ENCODE measurements around the gene TRPM2.

Gene TRPM2

GRCh38 chr21:44433791-44434567 lies 80.6 kb downstream of the TRPM2 start:
- DNase-seq: no peak

- no peak for DNase-seq
These were observed 81.1 kb downstream of the TRPM2 start for GRCh38 chr21:44434568-44434925.

GRCh38 chr21:44434936-44435635 lies 81.7 kb downstream of the TRPM2 start:
- DNase-seq: no peak

GRCh38 chr21:44436111-44436611 lies 82.7 kb downstream of the TRPM2 start:
- DNase-seq: no peak

- DNase-seq: no peak
These were observed 83.5 kb downstream of the TRPM2 start for GRCh38 chr21:44436958-44437357.

- no peak for DNase-seq
These were observed 83.9 kb downstream of the TRPM2 start for GRCh38 chr21:44437371-44437695.

GRCh38 chr21:44437696-44438431 lies 84.4 kb downstream of the TRPM2 start:
- no peak for DNase-seq

GRCh38 chr21:44438531-44439210 lies 85.2 kb downstream of the TRPM2 start:
- DNase-seq: no peak

- no peak for DNase-seq
These were observed 85.8 kb downstream of the TRPM2 start for GRCh38 chr21:44439211-44439600.

- DNase-seq: no peak
These were observed 87.0 kb downstream of the TRPM2 start for GRCh38 chr21:44440241-44441040.

- no peak for DNase-seq
These were observed 87.6 kb downstream of the TRPM2 start for GRCh38 chr21:44441041-44441400.

GRCh38 chr21:44441581-44442265 lies 88.3 kb downstream of the TRPM2 start:
- DNase-seq: no peak

- no peak for DNase-seq
These were observed 89.1 kb downstream of the TRPM2 start for GRCh38 chr21:44442266-44443125.

GRCh38 chr21:44443291-44443890 lies 90.0 kb downstream of the TRPM2 start:
- no peak for DNase-seq

GRCh38 chr21:44443891-44444285 lies 90.5 kb downstream of the TRPM2 start:
- DNase-seq: no peak

- no peak for DNase-seq
These were observed 91.0 kb downstream of the TRPM2 start for GRCh38 chr21:44444286-44444931.

GRCh38 chr21:44445145-44445812 lies 91.9 kb downstream of the TRPM2 start:
- no peak for DNase-seq

- no peak for DNase-seq
These were observed 95.3 kb downstream of the TRPM2 start for GRCh38 chr21:44448651-44449131.

All from CD4-positive, alpha-beta T cell treated with Interleukin-17A for 1 hour (primary cell).